GM19351 (cell line): Measurements from ENCODE around the gene PEAK1.

Experiments used
- ATAC-seq: cut with Tn5 transposase; IDR thresholded peaks from one replicate; pipeline ENCODE4 v1.9.1; 2021; ENCODE audit warnings: mild to moderate bottlenecking, moderate library complexity; ENCODE audit not compliant: unreplicated experiment

PEAK1 gene

GRCh38 chr15:77370580-77370979 is 49.3 kb downstream of the PEAK1 start:
- no peak for ATAC-seq

GRCh38 chr15:77369168-77369567 is 50.7 kb downstream of the PEAK1 start:
- ATAC-seq = no peak

GRCh38 chr15:77367631-77368030 is 52.3 kb downstream of the PEAK1 start:
- no peak for ATAC-seq

- ATAC-seq = no peak
Observed at GRCh38 chr15:77361456-77361855, 58.4 kb downstream of the PEAK1 start.

GRCh38 chr15:77358545-77359240 is 61.2 kb downstream of the PEAK1 start:
- ATAC-seq = no peak

- no peak for ATAC-seq
Observed at GRCh38 chr15:77356305-77356704, 63.6 kb downstream of the PEAK1 start.

- no peak for ATAC-seq
Observed at GRCh38 chr15:77355321-77355720, 64.6 kb downstream of the PEAK1 start.

- ATAC-seq = no peak
Observed at GRCh38 chr15:77354063-77354462, 65.8 kb downstream of the PEAK1 start.

GRCh38 chr15:77352887-77353286 is 67.0 kb downstream of the PEAK1 start:
- ATAC-seq = no peak

- no peak for ATAC-seq
Observed at GRCh38 chr15:77350792-77351191, 69.1 kb downstream of the PEAK1 start.

- no peak for ATAC-seq
Observed at GRCh38 chr15:77349666-77350065, 70.2 kb downstream of the PEAK1 start.

GRCh38 chr15:77348511-77348910 is 71.4 kb downstream of the PEAK1 start:
- no peak for ATAC-seq

- ATAC-seq = no peak
Observed at GRCh38 chr15:77347197-77347596, 72.7 kb downstream of the PEAK1 start.

- no peak for ATAC-seq
Observed at GRCh38 chr15:77346245-77347036, 73.5 kb downstream of the PEAK1 start.

- no peak for ATAC-seq
Observed at GRCh38 chr15:77342807-77343206, 77.1 kb downstream of the PEAK1 start.

GRCh38 chr15:77340245-77340644 is 79.7 kb downstream of the PEAK1 start:
- ATAC-seq = no peak

GRCh38 chr15:77336006-77336405 is 83.9 kb downstream of the PEAK1 start:
- ATAC-seq = no peak

- ATAC-seq = no peak
Observed at GRCh38 chr15:77335298-77335697, 84.6 kb downstream of the PEAK1 start.

GRCh38 chr15:77333166-77333565 is 86.7 kb downstream of the PEAK1 start:
- ATAC-seq = no peak

GRCh38 chr15:77329202-77329601 is 90.7 kb downstream of the PEAK1 start:
- no peak for ATAC-seq

GRCh38 chr15:77327844-77328529 is 91.9 kb downstream of the PEAK1 start:
- no peak for ATAC-seq

- ATAC-seq = no peak
Observed at GRCh38 chr15:77327168-77327567, 92.7 kb downstream of the PEAK1 start.
